GM12891 (cell line): Measurements from ENCODE around the gene GDF15.

Experiments
- PAX5 ChIP-seq: IDR thresholded peaks from 2 replicates; pipeline ENCODE4 v1.6.1; 2011; ENCODE audit warnings: low read length, moderate library complexity, mild to moderate bottlenecking; ENCODE audit not compliant: insufficient read depth, severe bottlenecking
- POLR2A ChIP-seq: IDR thresholded peaks from 2 replicates; pipeline ENCODE4 v1.6.1; 2011; ENCODE audit warnings: low read depth, low read length, control low read depth
- POLR2AphosphoS5 ChIP-seq: IDR thresholded peaks from 2 replicates; pipeline ENCODE4 v1.6.1; 2011; ENCODE audit warnings: low read depth, low read length, control low read depth
- POU2F2 ChIP-seq: IDR thresholded peaks from 2 replicates; pipeline ENCODE4 v1.6.1; 2011; ENCODE audit warnings: low read depth, mild to moderate bottlenecking, control low read depth, low read length, moderate library complexity
- SPI1 ChIP-seq: IDR thresholded peaks from 2 replicates; pipeline ENCODE4 v1.6.1; 2011; ENCODE audit warnings: low read depth, low read length, control low read depth
- TAF1 ChIP-seq: IDR thresholded peaks from 2 replicates; pipeline ENCODE4 v1.6.1; 2011; ENCODE audit warnings: low read depth, low read length, control low read depth

GRCh38 chr19:18421371-18421959 is 35.5 kb downstream of the GDF15 start:
- TF ChIP-seq POLR2AphosphoS5 (no peak), POLR2A (no peak), TAF1 (no peak), PAX5 (no peak), SPI1 (no peak), POU2F2 (no peak)
